SK-N-SH (cell line): ENCODE results near the gene CDH4.

Source experiments
- FOXM1 ChIP-seq: IDR thresholded peaks from 2 replicates; pipeline ENCODE4 v1.4.0; 2012; ENCODE audit warnings: low read depth, mild to moderate bottlenecking
- MAX ChIP-seq: IDR thresholded peaks from 2 replicates; pipeline ENCODE4 v1.4.0; 2012; ENCODE audit warnings: low read depth
- MEF2A ChIP-seq: IDR thresholded peaks from 2 replicates; pipeline ENCODE4 v1.4.0; 2012; ENCODE audit warnings: low read depth, borderline replicate concordance
- POLR2AphosphoS5 ChIP-seq: IDR thresholded peaks from 2 replicates; pipeline ENCODE4 v1.6.1; 2012; ENCODE audit warnings: low read depth, low read length
- RAD21 ChIP-seq: IDR thresholded peaks from 2 replicates; pipeline ENCODE4 v1.6.1; 2012; ENCODE audit warnings: mild to moderate bottlenecking, low read length
- RFX5 ChIP-seq: IDR thresholded peaks from 2 replicates; pipeline ENCODE4 v1.6.1; 2012; ENCODE audit warnings: mild to moderate bottlenecking, improper control_type of control experiment, low read length
- YY1 ChIP-seq: IDR thresholded peaks from 2 replicates; pipeline ENCODE4 v1.4.0; 2012; ENCODE audit warnings: low read depth, mild to moderate bottlenecking
- TF ChIP-seq, protein P1 (sequence below): fragments of 200-600 bp; sonication (generic); IDR thresholded peaks from 2 replicates; pipeline ENCODE4 v1.6.1; 2017; ENCODE audit warnings: antibody characterized with exemption, mild to moderate bottlenecking, moderate library complexity
- TF ChIP-seq, protein P2 (sequence below): IDR thresholded peaks from 2 replicates; pipeline ENCODE4; 2012

DNA sequence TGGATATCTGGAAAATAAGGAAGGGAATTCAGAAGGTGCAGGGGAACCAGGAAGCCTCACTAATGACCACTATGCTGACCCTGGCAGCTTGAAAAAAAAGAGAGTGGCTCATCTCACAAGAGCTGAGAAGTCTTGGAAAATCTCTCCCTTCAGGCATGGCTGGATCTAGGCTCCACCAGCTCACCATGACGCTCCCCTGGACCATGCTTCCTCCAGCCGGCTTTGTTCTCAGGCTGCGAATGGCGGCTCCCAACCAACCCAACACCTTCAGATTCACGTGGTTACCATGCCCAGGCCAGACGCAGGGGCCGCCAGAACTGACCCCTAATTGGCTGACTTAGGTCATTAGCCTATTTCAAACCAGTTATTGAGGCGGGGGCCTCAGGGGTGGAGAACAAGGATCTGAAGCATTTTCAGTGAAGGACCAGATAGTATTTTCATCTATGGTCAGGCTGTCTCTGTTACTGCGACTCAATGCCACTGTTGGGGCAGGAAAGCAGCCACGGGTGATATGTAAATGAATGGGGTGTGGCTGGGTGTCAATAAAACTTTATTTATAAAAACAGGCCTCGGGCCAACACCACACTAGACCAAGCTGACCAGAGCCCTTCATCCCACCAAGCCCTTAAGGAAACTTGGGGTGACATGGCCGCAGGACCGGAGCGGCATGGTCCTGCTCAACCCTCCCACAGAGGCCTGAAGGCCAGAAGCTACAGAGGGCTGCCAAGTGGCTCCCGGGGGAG, 653.9 kb downstream of the CDH4 start:
- TF ChIP-seq RFX5 = no peak
- TF ChIP-seq, protein P1, sequence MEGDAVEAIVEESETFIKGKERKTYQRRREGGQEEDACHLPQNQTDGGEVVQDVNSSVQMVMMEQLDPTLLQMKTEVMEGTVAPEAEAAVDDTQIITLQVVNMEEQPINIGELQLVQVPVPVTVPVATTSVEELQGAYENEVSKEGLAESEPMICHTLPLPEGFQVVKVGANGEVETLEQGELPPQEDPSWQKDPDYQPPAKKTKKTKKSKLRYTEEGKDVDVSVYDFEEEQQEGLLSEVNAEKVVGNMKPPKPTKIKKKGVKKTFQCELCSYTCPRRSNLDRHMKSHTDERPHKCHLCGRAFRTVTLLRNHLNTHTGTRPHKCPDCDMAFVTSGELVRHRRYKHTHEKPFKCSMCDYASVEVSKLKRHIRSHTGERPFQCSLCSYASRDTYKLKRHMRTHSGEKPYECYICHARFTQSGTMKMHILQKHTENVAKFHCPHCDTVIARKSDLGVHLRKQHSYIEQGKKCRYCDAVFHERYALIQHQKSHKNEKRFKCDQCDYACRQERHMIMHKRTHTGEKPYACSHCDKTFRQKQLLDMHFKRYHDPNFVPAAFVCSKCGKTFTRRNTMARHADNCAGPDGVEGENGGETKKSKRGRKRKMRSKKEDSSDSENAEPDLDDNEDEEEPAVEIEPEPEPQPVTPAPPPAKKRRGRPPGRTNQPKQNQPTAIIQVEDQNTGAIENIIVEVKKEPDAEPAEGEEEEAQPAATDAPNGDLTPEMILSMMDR = no peak
- no peak for TF ChIP-seq RAD21
- TF ChIP-seq POLR2AphosphoS5 = no peak
- no peak for TF ChIP-seq MEF2A
- no peak for TF ChIP-seq MAX
- no peak for TF ChIP-seq YY1
- TF ChIP-seq, protein P2, sequence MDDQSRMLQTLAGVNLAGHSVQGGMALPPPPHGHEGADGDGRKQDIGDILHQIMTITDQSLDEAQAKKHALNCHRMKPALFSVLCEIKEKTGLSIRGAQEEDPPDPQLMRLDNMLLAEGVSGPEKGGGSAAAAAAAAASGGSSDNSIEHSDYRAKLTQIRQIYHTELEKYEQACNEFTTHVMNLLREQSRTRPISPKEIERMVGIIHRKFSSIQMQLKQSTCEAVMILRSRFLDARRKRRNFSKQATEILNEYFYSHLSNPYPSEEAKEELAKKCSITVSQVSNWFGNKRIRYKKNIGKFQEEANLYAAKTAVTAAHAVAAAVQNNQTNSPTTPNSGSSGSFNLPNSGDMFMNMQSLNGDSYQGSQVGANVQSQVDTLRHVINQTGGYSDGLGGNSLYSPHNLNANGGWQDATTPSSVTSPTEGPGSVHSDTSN = no peak
- no peak for TF ChIP-seq FOXM1
